T-helper 22 cell (primary cell): ENCODE results near the gene FXYD3.
A peak's percentile ranks its signal among the peaks of the same experiment; 100 is the strongest.
"Not testable (repeated sequence)": the region's sequence is repeated elsewhere in the genome, so short reads cannot be mapped to it uniquely, and the experiment has no call there.

ENCODE experiments used
- DNase-seq: peaks from one replicate; pipeline ENCODE4 v3.0.0-alpha.2; 2020; ENCODE audit warnings: low read depth

The FXYD3 gene

DNA sequence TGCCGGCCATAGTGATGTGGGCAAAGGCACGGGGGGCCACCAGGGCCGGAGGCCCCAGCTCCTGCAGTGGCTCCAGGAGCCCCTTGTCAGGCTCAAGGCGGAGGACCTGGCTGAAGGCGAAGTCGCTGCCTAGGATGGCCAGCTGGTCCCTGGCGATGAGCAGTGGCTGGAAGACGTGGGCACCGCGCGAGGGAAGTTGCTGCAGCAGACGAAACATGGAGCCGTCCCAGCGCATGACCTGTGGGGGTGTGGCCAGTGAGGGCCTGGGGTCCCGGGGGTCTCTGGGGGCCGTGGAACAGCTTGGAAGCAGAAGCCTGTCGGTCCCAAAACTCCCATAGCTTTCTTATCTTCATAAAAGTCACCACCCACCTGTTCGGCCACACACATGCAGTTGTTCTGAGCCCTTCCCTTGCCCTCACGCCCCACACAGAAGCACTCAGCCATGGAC lies 9.7 kb downstream of the FXYD3 start:
- DNase-seq: no peak

DNA sequence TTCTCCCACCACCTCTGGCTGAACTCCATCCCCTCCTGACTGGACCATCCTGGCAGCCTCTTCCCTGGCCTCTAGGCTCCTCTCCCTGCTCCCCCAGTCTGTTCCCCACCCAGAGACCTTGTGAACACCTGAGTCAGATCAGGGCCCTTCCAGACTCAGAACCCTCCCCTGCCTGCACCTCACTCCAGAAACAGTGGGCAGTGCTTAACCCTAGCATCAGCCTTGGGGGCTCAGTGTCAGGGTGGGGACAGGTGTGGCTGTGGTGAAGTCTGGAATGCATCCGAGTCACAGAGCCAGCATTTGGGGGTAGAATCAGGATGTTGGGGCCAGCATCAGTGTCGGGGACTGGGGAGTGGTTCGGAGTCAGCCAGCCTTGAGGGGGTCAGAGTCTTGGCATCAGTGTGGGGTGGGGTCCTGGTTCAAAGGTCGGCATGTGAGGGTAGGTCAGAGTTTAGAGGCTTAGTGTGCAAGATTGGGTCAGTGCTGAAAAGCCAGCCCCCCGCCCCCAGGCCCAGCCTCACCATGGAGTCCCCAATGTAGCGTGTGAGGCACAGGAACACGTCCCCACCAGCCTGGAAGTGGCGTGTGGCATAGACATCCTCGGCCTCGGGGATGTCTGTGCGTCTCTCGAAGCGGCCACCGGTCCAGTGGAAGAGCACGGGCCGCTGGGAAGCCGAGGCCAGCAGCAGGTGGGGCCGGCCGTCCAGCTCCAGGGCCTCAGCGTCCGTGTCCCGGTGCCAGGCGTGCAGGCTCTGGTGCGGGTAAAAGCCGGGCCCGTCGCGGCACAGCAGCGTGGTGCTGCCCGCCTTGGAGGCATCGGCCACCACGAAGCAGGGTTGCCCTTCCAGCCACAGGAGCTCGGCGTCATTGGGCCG lies 10.4 kb downstream of the FXYD3 start:
- DNase-seq: no peak

DNA sequence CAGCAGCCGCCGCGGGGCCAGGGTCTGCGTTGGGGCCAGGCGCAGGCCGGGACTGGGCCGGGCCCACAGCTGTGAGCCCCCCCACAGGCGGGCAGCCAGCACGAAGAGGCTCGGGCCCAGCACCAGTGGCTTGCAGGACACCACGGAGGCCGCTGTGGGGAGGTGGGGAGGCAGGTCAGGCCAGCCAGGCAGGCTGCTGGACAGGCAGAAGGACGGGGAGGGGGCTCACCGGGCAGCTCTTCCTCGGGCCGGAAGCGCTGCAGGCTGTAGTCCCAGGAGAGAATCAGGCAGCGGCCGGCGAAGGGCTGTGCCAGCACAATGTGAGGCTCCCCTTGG lies 11.0 kb downstream of the FXYD3 start:
- no peak for DNase-seq

GRCh38 chr19:35127871-35128270 lies 12.2 kb downstream of the FXYD3 start:
- DNase-seq: no peak

- DNase-seq: no peak
Measured at GRCh38 chr19:35128398-35129057, 12.9 kb downstream of the FXYD3 start.

GRCh38 chr19:35129724-35130274 lies 14.2 kb downstream of the FXYD3 start:
- not testable (repeated sequence) for DNase-seq

DNA sequence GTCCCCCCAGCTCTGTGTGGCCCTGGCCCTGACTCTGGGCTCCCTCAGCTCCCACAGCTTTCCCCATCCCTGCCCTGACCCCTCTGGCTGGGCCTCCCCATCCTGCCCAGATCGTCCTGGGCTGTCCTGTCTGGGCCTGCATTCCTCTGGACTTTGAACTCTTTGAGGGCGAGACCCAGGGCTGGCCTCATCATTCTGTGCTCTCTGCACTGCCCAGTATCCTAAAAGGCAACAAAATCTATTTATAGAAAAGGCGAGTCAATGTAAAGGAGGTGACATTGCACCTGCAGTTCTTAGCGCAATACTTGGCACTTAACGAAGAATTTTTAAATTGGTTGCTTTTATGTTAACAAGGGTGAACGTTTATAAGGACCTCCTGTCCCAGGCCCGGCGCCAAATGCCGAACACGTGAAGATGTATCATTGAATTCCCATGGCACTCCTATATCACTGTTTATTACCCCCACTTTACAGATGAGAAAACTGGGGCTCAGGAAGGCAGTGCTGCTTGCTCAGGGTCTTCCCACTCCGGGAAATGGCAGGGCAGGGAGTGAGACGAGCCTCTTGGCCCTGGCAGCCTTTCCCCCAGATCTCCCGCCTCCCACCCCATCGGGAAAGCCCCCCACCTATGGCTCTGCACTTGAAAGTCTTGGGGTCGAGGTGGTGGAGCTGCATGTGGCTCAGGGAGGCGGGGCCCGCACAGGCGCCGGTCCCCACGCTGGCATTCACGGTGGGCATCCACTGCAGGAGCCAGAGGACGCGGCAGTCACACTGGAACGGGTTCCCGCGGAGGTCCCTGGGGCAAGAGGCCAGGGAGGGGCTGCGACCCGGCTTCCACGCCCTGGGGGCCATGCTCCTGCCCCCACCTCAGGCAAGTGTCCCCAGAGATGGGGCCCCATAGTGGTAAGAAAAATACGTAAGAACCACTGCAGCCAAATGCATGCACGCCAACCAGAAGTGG lies 15.4 kb downstream of the FXYD3 start:
- DNase-seq: no peak

DNA sequence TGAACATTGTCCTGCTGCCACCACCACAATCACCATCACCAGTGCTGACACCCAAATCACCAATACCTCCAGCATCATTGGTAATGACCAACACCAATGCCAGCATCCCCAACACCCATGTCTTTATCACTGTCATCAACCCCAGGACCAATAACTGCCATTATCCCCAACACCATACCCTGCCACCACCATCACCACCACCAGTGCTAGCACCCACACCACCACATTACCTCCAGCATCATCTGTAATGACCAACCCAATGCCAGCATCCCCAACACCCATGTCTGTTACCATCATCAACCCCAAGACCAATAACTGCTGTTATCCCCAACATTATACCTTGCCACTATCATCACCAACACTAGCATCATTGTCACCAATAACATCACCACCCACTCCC lies 16.6 kb downstream of the FXYD3 start:
- DNase-seq: no peak

DNA sequence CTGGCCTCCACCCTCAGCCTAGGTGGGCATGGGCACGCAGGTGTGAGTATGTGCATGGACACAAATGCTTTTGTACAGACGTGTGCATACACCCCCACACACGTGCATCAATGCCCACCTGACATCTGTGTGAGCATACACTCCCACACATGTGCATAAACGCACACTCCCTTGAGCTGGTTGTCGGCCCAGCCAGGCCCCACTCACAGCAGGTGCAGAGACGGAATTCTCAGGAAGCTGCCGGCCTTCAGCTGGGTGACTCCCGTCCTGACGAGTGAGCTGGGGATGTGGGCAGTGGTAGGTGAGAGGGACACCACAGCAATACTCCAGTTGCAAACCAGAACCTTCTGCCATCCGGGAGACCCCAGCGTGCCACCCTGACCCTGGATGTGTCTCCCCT lies 18.2 kb downstream of the FXYD3 start:
- no peak for DNase-seq

GRCh38 chr19:35134601-35135242 lies 19.1 kb downstream of the FXYD3 start, which contains the start of gene LGI4:
LGI4 (minus strand) TSS chr19:35135059; CDS start chr19:35134680, 379 bp downstream.
- DNase-seq: no peak

GRCh38 chr19:35135389-35135909 lies 19.8 kb downstream of the FXYD3 start:
- DNase-seq: no peak

- no peak for DNase-seq
Measured at GRCh38 chr19:35136231-35136630, 20.6 kb downstream of the FXYD3 start.

DNA sequence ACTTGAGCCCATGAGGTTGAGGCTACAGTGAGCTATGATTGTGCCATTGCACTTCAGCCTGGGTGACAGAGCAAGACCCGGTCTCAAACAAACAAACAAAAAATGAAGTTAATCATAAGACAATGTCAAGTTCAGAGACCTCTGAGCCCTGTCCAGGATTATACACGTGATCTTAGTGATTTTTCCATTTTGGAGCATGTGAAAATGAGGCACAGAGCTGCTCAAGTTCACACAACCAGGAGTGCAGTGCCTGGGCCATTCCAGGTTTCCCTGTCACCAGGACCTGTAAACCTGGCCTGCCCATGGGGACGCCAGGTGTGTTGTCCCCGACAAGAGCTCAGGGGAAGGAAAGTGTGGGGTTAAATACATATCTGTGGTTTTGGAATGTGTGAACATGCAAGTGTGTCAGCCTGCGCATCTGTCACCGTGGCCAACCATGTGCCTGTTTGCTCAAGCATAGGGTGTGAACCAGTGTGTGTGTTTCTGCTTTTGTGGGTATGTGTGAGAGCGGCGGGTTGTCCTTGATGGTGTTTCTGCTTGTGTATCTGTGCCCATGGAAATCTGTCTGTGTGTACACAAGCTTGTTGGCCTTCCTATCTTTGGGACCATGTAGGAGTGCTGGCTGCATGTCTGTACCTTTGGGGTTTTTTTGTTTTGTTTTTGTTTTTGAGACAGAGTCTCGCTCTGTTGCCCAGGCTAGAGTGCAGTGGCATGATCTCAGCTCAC lies 21.5 kb downstream of the FXYD3 start:
- DNase-seq: no peak

- DNase-seq: no peak
Measured at GRCh38 chr19:35138305-35138892, 22.8 kb downstream of the FXYD3 start, which contains the start of gene FXYD1. FXYD1 (plus strand) TSS chr19:35138824; CDS start chr19:35140080, 1,256 bp downstream.

DNA sequence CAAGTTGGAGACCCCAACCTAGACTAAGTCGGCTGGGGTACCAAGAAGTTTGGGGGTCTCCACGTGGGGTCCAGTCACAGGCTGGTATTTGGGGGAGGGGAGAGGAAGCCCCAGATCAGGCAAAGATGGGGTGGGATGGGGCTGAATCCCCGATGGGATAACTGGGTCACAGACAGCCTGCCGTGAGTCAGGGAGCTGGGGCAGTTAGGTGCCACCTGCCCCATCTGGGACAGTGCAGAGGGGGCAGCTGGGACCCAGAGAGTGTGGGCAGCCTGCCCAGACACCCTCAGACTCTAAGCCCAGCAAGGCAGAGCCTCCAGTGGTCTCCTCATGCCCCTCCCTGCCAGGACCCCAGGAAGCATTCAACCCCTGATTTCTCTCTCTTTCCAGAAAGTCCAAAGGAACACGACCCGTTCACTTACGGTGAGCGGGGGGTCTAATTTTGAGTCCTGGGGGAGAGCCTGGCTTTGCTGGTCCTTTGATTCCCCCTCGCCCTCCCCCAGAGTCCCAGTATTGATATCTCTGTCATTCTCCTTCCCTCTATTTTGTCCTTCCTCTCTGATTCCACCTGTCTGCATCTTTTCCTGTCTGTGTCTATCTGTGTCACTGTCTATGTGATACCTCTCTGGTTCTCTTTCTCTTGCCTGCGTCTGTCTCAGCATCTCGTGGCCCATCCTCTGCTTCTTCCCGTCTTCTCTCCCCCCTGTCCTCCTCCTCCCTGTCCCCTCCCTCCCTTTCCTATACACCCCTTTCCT lies 24.8 kb downstream of the FXYD3 start:
- no peak for DNase-seq

GRCh38 chr19:35140962-35141836 lies 25.6 kb downstream of the FXYD3 start:
- DNase-seq: peak; percentile 92

- DNase-seq: no peak
Measured at GRCh38 chr19:35141837-35142605, 26.4 kb downstream of the FXYD3 start.
